Measurements from ENCODE around the gene CEP152.

Gene CEP152

DNA sequence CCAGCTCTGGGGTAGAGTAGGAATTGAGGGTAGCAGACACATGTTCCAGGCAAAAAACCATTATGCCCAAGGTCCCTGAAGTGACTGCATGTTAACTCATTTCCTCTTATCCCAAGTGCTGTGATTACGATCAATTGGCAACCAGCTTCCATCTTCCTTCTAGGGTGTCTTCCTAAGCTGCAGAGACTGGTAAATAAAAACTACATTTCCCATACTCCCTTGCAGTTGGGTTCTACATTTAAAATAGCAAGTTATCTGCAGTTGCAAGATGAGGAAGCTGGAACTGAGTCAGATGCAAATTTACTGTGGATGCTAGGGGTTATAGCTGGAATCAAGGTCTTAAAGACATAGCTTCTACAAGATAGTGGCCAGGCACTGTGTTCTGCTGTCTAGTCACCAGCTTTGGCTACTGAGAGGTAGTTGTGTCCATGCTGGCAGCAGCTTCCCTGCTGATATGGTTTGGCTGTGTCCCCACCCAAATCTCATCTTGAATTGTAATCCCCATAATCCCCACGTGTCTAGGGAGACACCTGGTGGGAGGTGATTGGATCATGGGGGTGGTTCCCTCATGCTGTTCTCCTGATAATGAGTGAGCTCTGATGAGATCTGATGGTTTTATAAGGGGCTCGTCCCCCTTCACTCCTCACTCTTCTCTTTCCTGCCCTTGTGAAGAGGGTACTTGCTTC lies 114.1 kb downstream of the CEP152 start:
- H2AFZ ChIP-seq (ENCODE audit: low read length): no peak overlapping the region
- no peaks in the 10 kb centered on the region for H3K9me2 ChIP-seq (replicated peaks; ENCODE audit: insufficient read depth, low read length)
- H4K20me1 ChIP-seq (ENCODE audit: insufficient read depth, low read length): no peaks in the 10 kb centered on the region
- no peak overlapping the region for H3K4me3 ChIP-seq (ENCODE audit: low read length)
- no peaks in the 10 kb centered on the region for H3K9me3 ChIP-seq (replicated peaks; ENCODE audit: insufficient read depth, low read length)
- no peak overlapping the region for H3K27ac ChIP-seq (ENCODE audit: low read length)
- H3K79me2 ChIP-seq (ENCODE audit: low read length): no peaks in the 10 kb centered on the region
- no peak for TF ChIP-seq EZH2 (optimal IDR thresholded peaks at IDR 0.05; ENCODE audit: low read depth, low read length)
- TF ChIP-seq, protein P1, sequence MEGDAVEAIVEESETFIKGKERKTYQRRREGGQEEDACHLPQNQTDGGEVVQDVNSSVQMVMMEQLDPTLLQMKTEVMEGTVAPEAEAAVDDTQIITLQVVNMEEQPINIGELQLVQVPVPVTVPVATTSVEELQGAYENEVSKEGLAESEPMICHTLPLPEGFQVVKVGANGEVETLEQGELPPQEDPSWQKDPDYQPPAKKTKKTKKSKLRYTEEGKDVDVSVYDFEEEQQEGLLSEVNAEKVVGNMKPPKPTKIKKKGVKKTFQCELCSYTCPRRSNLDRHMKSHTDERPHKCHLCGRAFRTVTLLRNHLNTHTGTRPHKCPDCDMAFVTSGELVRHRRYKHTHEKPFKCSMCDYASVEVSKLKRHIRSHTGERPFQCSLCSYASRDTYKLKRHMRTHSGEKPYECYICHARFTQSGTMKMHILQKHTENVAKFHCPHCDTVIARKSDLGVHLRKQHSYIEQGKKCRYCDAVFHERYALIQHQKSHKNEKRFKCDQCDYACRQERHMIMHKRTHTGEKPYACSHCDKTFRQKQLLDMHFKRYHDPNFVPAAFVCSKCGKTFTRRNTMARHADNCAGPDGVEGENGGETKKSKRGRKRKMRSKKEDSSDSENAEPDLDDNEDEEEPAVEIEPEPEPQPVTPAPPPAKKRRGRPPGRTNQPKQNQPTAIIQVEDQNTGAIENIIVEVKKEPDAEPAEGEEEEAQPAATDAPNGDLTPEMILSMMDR (IDR thresholded peaks at IDR 0.05; ENCODE audit: low read length): no peak
- TF ChIP-seq EZH2phosphoT487 (IDR thresholded peaks at IDR 0.05; ENCODE audit: low read length): no peak
- H3K36me3 ChIP-seq (replicated peaks; ENCODE audit: insufficient read depth, low read length): no peaks in the 10 kb centered on the region
- no peaks in the 10 kb centered on the region for H3K4me1 ChIP-seq (ENCODE audit: low read length)
- H3K4me2 ChIP-seq (ENCODE audit: low read depth, low read length): no peak overlapping the region
- H3K9ac ChIP-seq (ENCODE audit: low read length): no peak overlapping the region
- H3F3A ChIP-seq (ENCODE audit: insufficient read depth, low read length): no peaks in the 10 kb centered on the region
- DNase-seq: no peak
- no peaks in the 10 kb centered on the region for H3K27me3 ChIP-seq (replicated peaks; ENCODE audit: insufficient read depth, low read length)

DNA sequence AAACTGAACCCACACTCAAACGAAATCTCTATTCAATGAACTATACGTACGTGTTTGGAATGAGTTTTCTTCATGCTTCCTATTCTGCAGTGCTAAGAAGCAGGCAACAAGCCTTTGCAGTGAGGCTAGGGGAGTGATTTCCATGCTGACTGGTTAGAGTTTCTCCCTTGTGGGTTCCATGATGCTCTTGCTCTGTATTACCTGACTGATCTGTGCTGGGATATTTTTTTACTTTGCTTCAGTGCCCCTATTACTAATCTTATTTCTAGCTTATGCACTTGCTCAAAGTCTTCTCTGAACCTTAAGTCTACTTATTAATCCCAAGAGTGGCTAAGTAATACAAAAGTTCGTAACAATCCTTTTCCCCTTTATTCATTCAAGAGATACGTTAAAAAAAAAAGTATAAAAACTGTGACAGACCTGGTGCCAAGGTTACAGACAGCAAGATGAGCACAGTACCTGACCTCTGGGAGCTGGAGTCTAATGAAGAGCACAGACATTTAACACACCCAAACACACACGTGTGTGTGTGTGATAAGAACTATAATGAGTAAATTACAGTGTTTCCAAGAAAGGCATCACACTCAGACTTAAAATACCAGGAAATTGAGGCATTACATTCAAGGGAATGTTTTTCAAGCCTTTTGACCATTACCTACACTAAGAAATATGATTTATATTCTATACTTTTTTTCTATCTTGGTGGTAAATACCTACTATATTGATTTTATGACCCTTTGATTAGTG lies 114.9 kb downstream of the CEP152 start:
- Histone ChIP-seq H3K79me2 (ENCODE audit: low read length) (no peaks in the 10 kb centered on the region), H3K4me2 (ENCODE audit: low read depth, low read length) (no peak overlapping the region), H3K27me3 (replicated peaks; ENCODE audit: insufficient read depth, low read length) (no peaks in the 10 kb centered on the region), H3K36me3 (replicated peaks; ENCODE audit: insufficient read depth, low read length) (no peaks in the 10 kb centered on the region), H3K9me3 (replicated peaks; ENCODE audit: insufficient read depth, low read length) (no peaks in the 10 kb centered on the region), H3F3A (ENCODE audit: insufficient read depth, low read length) (no peaks in the 10 kb centered on the region), H4K20me1 (ENCODE audit: insufficient read depth, low read length) (no peaks in the 10 kb centered on the region), H3K4me3 (ENCODE audit: low read length) (no peak overlapping the region), H3K9ac (ENCODE audit: low read length) (no peak overlapping the region), H3K27ac (ENCODE audit: low read length) (no peak overlapping the region), H2AFZ (ENCODE audit: low read length) (no peak overlapping the region), H3K9me2 (replicated peaks; ENCODE audit: insufficient read depth, low read length) (no peaks in the 10 kb centered on the region), H3K4me1 (ENCODE audit: low read length) (no peaks in the 10 kb centered on the region)
- no peak for DNase-seq
- no peak for TF ChIP-seq EZH2 (optimal IDR thresholded peaks at IDR 0.05; ENCODE audit: low read depth, low read length)
- TF ChIP-seq, protein P1 (IDR thresholded peaks at IDR 0.05; ENCODE audit: low read length): no peak
- no peak for TF ChIP-seq EZH2phosphoT487 (IDR thresholded peaks at IDR 0.05; ENCODE audit: low read length)

DNA sequence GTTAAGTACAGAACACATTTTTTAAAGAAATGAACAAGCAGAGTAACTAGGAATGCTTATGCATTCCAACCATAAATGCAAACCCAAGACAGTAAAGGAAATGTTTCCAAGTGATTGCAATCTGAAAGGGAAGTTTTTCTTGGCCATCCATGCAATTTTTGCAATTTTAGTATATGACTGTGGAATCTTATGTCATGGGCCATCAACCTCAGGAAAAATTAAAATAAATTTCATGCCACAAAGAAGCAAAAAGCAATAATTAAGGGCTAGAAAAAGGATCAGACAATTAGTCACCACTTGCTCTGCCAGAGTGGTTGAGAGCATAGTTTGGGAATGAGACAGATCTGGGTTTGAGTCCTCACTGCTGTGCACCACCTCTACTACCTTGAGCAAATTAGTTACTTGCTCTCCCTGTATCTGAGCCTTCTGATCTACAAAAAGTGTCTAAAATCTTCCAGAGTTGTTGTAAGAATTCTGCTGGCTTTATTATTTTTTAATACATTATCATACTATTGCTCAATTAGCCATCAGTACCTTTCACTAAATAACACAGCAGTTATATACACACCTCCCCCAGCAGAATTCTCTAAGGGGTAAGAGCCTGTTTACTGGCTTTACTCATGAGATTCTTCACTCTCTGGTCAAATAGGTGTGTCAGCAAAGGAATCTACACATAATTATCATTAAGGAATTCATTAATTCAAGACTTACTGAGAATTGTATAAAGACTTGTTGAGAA lies 115.6 kb downstream of the CEP152 start:
- H2AFZ ChIP-seq (ENCODE audit: low read length): no peak overlapping the region
- H3K9me3 ChIP-seq (replicated peaks; ENCODE audit: insufficient read depth, low read length): no peaks in the 10 kb centered on the region
- H3K79me2 ChIP-seq (ENCODE audit: low read length): no peaks in the 10 kb centered on the region
- DNase-seq: no peak
- TF ChIP-seq, protein P1 (IDR thresholded peaks at IDR 0.05; ENCODE audit: low read length): no peak
- TF ChIP-seq EZH2 (optimal IDR thresholded peaks at IDR 0.05; ENCODE audit: low read depth, low read length) (no peak), EZH2phosphoT487 (IDR thresholded peaks at IDR 0.05; ENCODE audit: low read length) (no peak)
- no peak overlapping the region for H3K4me2 ChIP-seq (ENCODE audit: low read depth, low read length)
- H3K27me3 ChIP-seq (replicated peaks; ENCODE audit: insufficient read depth, low read length): no peaks in the 10 kb centered on the region
- H3K27ac ChIP-seq (ENCODE audit: low read length): no peak overlapping the region
- H3K4me1 ChIP-seq (ENCODE audit: low read length): no peaks in the 10 kb centered on the region
- no peak overlapping the region for H3K9ac ChIP-seq (ENCODE audit: low read length)
- no peak overlapping the region for H3K4me3 ChIP-seq (ENCODE audit: low read length)
- H4K20me1 ChIP-seq (ENCODE audit: insufficient read depth, low read length): no peaks in the 10 kb centered on the region
- H3K9me2 ChIP-seq (replicated peaks; ENCODE audit: insufficient read depth, low read length): no peaks in the 10 kb centered on the region
- no peaks in the 10 kb centered on the region for H3F3A ChIP-seq (ENCODE audit: insufficient read depth, low read length)
- no peaks in the 10 kb centered on the region for H3K36me3 ChIP-seq (replicated peaks; ENCODE audit: insufficient read depth, low read length)

Data from MM.1S (cell line).